Right ventricle myocardium inferior (tissue), 1 donor: ENCODE measurements around the gene FAM151B. TPM values are rescaled to one million over a fixed set of nuclear protein-coding genes. Genes with fewer than 3 reads are reported as not detected.
"Not testable (repeated sequence)": the region's sequence is repeated elsewhere in the genome, so short reads cannot be mapped to it uniquely, and the experiment has no call there.

Experiments
- ATAC-seq: fragments of 200-7000 bp; cut with Tn5 transposase; one replicate; pipeline ENCODE4 v1.9.1; 2020; ENCODE audit warnings: mild to moderate bottlenecking, moderate library complexity
- DNase-seq: peaks from one replicate; pipeline ENCODE4 v3.0.0; 2021; ENCODE audit errors: missing footprints
- intact Hi-C: fragments of 100-400 bp; cut with DNase I; formaldehyde crosslinking; loops from one replicate; pipeline ENCODE4 v1.11.0; 2022
- total RNA-seq: library from RNA; stranded (reverse); fragmentation: NEBNext Ultra II Directional; extraction: Animal tissue kit (Norgen Biotek cat#: 25700); gene quantifications from one replicate; pipeline ENCODE4 v1.2.1, GENCODE V29; 2021
- donor health status: DM: no; HTN: yes; CAD: no; lungs with severe emphysema.

Gene FAM151B
- total RNA-seq, 1 donor from 2014 or later = 1.6 TPM

GRCh38 chr5:80576383-80576782 lies 88.5 kb downstream of the FAM151B start:
- DNase-seq (no peak), ATAC-seq (no peak)
- intact Hi-C loops = no loop called here

- ATAC-seq (no peak), DNase-seq (no peak)
- intact Hi-C loops = no loop called here
Observed at GRCh38 chr5:80577707-80578106, 89.8 kb downstream of the FAM151B start.

GRCh38 chr5:80579050-80579449 lies 91.2 kb downstream of the FAM151B start:
- intact Hi-C loops = no loop called here
- no peak for DNase-seq
- no peak for ATAC-seq

- intact Hi-C loops, DNase-seq, ATAC-seq: not testable (repeated sequence)
Observed at GRCh38 chr5:80580291-80580690, 92.4 kb downstream of the FAM151B start.

GRCh38 chr5:80584770-80585169 lies 96.9 kb downstream of the FAM151B start:
- intact Hi-C loops = no loop called here
- DNase-seq (no peak), ATAC-seq (no peak)

- no peak for DNase-seq
- intact Hi-C loops = no loop called here
- no peak for ATAC-seq
Observed at GRCh38 chr5:80588858-80589540, 101.1 kb downstream of the FAM151B start.

- DNase-seq (no peak), ATAC-seq (no peak)
- intact Hi-C loops = no loop called here
Observed at GRCh38 chr5:80590766-80591165, 102.9 kb downstream of the FAM151B start.

GRCh38 chr5:80591352-80591751 lies 103.5 kb downstream of the FAM151B start:
- ATAC-seq (no peak), DNase-seq (no peak)
- intact Hi-C loops = no loop called here

- ATAC-seq (no peak), DNase-seq (no peak)
- intact Hi-C loops = no loop called here
Observed at GRCh38 chr5:80592105-80592504, 104.2 kb downstream of the FAM151B start.

Other genes with a start within 250 kb of the FAM151B start
- gene SERINC5, start 232.1 kb upstream of the FAM151B start, total RNA-seq = 14.5 TPM
- not detected for gene SPZ1, start 168.1 kb upstream of the FAM151B start, total RNA-seq
- gene ZFYVE16, start 80.0 kb upstream of the FAM151B start, total RNA-seq = 32.8 TPM
- not detected for gene ANKRD34B, start 82.2 kb downstream of the FAM151B start, total RNA-seq
- gene MSH3, start 166.6 kb downstream of the FAM151B start, total RNA-seq = 10.4 TPM
- 11.1 TPM for gene DHFR, start 166.9 kb downstream of the FAM151B start, total RNA-seq